GM10248 (cell line): ENCODE data around the gene IL6.

ENCODE experiments used
- CTCF ChIA-PET: fragments of 300-600 bp; sonication (Branson Sonifier 250); formaldehyde crosslinking; extraction: SDS; loops from one replicate; lab custom pipeline; 2021; ENCODE audit warnings: antibody characterized with exemption; lab: Yijun Ruan, JAX
- POLR2A ChIA-PET: fragments of 350-650 bp; sonication (Branson Sonifier 250); formaldehyde crosslinking; extraction: SDS; loops from one replicate; lab custom pipeline; 2020; ENCODE audit warnings: antibody characterized with exemption; lab: Yijun Ruan, JAX
- DNase-seq: peaks from one replicate; pipeline ENCODE4 v3.0.0; 2012; ENCODE audit errors: extremely low spot score
- CTCF ChIP-seq: IDR thresholded peaks from 2 replicates; pipeline ENCODE4 v1.5.1; 2012; ENCODE audit warnings: mild to moderate bottlenecking, low read depth; ENCODE audit errors: extremely low read depth, missing control alignments, control extremely low read depth

IL6 gene

GRCh38 chr7:22715969-22716368 lies 11.0 kb upstream of the IL6 start:
- TF ChIP-seq CTCF = no peak
- CTCF ChIA-PET = interaction anchor here (0.6 to 7.1 kb wide), 2 partner anchors 9 to 63 kb away, joined by 3 to 68 read pairs; partner anchors contain the start of gene IL6
- POLR2A ChIA-PET = no interaction called here
- DNase-seq = no peak

GRCh38 chr7:22717760-22718159 lies 9.2 kb upstream of the IL6 start:
- no peak for TF ChIP-seq CTCF
- DNase-seq = no peak
- CTCF ChIA-PET = interaction anchor here (1.0 to 3.7 kb wide), 3 partner anchors 8 to 158 kb away, joined by 5 to 21 read pairs (median 6); partner anchors contain the start of gene IL6
- POLR2A ChIA-PET = no interaction called here

GRCh38 chr7:22718200-22718711 lies 8.7 kb upstream of the IL6 start:
- ChIA-PET CTCF (interaction anchor here (0.8 to 3.7 kb wide), 4 partner anchors 7 to 57 kb away, joined by 3 to 21 read pairs (median 4); partner anchors contain the start of gene IL6), POLR2A (no interaction called here)
- no peak for TF ChIP-seq CTCF
- no peak for DNase-seq

GRCh38 chr7:22718911-22719420 lies 8.0 kb upstream of the IL6 start:
- CTCF ChIA-PET = interaction anchor here (0.7 to 3.7 kb wide), 4 partner anchors 9 to 58 kb away, joined by 3 to 21 read pairs (median 4); partner anchors contain the start of gene IL6
- POLR2A ChIA-PET = no interaction called here
- no peak for TF ChIP-seq CTCF
- no peak for DNase-seq

- POLR2A ChIA-PET = no interaction called here
Observed at GRCh38 chr7:22720791-22721786, 5.9 kb upstream of the IL6 start.

More at GRCh38 chr7:22720791-22721786, 5.9 kb upstream of the IL6 start:
- TF ChIP-seq CTCF = no peak
- DNase-seq = no peak
- CTCF ChIA-PET = interaction anchor here (1.2 to 7.5 kb wide), 2 partner anchors 15 to 162 kb away, joined by 3 to 58 read pairs; no protein-coding TSS in a partner anchor
